HT-29 (cell line): ENCODE measurements around the gene FBXO15. TPM values are rescaled to one million over a fixed set of nuclear protein-coding genes. Genes with fewer than 3 reads are reported as not detected.

Source experiments
- DNase-seq: peaks from one replicate; pipeline ENCODE4 v3.0.0-alpha.2; 2015; ENCODE audit warnings: low spot score
- total RNA-seq: library from RNA; depleted of rRNA; stranded (reverse); fragments of >200 nt; shearing (Covaris generic); gene quantifications from 2 replicates; pipeline ENCODE4 v1.2.3, GENCODE V29; 2014; rRNA removed

The FBXO15 gene
- total RNA-seq, 1 experiment from 2014 or later = not detected

GRCh38 chr18:74063023-74063422 lies 84.6 kb downstream of the FBXO15 start:
- DNase-seq = no peak

- DNase-seq = no peak
These were observed 85.6 kb downstream of the FBXO15 start for GRCh38 chr18:74062037-74062436.

DNA sequence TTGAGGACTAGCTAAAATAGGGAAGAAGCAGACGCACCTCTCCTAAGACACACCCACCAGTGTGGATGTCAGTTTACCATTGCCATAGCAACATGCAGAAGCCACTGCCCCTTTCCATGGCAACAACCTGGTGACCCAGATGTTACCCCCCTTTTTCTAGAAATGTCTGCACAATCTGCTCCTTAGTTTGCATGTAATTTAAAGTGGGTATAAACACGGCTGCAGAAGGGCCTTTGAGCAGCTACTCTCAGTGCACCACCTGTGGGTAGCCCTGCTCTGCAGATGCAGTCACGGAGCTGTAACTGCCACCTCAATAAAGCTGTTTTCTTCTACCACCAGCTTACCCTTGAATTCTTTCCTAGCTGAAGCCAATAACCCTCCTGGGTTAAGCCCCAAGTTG lies 87.1 kb downstream of the FBXO15 start:
- DNase-seq = no peak

DNA sequence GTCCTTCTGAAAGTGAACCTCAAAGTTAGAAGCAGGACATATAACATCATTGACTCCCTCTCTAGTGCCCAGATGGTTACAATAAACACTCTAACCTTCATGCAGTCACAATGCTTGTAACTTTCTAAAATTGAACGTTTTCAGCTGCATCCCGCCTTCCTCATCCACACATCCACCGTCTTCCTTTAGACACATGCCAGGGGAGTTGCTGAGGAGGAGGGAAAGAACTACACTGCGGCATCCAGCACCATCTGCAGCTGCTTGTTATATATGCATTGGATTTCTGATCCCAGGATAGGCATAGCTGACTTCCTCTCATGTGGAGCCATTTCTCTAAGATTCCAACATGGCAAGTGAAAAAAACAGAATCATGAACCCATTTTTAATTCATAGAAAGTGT lies 96.8 kb downstream of the FBXO15 start:
- no peak for DNase-seq

DNA sequence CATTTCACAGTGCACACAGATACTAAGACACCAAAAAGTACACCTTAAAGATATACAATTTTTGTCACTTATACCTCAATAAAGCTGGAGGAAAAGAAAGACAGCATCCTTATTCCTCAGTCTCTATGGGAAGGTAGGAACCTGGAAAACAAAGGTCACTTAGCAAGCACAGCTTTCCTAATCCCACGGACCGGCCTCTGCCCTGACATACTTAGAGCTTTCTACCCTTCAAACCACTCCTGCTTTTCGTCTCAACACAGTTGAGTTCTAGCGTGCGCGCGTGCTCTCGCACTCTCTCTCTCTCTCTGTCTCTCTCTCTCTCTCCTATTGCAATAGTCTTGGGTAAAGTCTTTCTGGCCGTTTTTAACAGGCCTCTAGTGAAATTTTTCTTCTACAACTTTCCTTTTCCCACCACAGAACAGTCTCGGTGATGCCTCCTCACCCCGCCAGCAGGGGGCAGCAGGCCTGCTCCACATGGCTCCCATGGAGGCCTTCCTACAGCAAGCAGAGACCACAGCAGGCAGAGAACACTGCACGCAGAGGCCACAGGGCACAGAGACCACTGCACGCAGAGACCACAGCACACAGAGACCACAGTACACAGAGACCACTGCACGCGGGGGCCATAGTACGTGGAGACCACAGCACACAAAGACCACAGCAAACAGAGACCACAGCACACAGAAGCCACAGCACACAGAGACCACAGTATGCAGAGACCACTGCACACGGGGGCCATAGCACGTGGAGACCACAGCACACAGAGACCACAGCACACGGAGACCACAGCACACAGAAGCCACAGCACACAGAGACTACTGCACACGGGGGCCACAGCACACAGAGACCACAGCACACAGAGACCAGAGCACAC lies 106.9 kb downstream of the FBXO15 start:
- peak; percentile 24 for DNase-seq

DNA sequence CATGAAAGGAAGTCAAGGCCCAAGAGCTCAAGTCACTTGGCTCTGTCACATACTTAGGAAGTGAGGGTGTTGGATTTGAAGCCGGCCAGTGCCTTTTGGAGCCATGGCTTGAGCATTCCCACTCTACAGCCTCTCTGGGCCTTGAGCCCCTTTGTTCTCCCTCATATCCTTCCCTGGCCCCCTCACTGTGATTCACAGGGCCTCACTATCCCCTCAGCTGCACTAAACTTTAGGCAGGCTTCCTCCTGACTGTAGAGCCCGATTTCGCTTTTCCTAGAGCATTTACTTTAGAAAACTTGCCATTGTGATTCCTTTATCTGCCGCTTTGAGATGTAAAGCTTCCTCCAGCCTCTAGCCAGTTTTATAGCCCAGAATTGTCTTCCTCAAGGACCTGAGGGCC lies 107.6 kb downstream of the FBXO15 start:
- DNase-seq = no peak

DNA sequence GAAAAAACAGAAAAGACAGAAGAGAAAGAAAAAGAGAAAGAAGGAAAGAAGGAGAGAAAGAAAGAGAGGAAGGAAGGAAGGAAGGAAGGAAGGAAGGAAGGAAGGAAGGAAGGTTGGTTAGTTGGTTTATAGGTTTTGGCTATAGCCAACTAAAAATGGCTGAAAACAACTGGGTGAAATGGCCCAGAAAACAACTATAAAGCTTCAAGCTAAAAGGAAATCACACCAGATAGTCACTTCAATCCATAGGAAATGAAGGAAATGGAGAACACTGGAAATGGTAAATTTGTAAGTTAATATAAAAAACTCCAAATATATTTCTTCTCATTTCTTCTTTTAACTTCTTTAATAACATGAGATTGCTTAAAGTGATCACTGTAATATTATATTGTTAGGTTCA lies 118.5 kb downstream of the FBXO15 start:
- no peak for DNase-seq

Other genes with a start within 250 kb of the FBXO15 start
- gene TIMM21, start 689 bp upstream of the FBXO15 start, total RNA-seq = 17.2 and 33.8 TPM in 2 replicates
- gene CYB5A, start 144.1 kb upstream of the FBXO15 start, total RNA-seq = 130 and 133 TPM in 2 replicates
- not detected in 2 replicates for gene C18orf63, start 168.0 kb upstream of the FBXO15 start, total RNA-seq